ENCODE results near the gene VEGFA.

Gene VEGFA

DNA sequence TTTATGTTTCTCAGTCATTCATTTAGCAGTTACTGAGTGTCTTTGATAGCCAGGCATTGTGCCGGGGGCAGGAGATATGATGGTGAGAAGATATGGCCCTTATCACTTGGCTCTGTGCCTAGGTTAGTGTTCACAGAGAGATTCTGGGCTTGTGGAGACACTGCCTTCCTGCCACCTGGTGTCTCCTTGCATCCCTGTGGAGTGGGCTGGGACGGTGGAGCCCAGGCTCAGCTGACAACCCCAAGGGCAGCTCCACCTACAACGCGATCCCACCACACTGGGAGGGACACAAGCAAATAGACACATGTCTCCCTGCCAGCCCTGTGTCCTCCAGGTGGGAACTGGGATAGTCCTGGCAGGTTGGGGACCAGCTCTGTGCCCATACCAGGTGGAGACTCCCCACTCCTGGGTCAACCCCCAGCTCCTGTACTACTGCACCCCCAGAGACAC lies 30.3 kb upstream of the VEGFA start:
- DNase-seq, result no peak

DNA sequence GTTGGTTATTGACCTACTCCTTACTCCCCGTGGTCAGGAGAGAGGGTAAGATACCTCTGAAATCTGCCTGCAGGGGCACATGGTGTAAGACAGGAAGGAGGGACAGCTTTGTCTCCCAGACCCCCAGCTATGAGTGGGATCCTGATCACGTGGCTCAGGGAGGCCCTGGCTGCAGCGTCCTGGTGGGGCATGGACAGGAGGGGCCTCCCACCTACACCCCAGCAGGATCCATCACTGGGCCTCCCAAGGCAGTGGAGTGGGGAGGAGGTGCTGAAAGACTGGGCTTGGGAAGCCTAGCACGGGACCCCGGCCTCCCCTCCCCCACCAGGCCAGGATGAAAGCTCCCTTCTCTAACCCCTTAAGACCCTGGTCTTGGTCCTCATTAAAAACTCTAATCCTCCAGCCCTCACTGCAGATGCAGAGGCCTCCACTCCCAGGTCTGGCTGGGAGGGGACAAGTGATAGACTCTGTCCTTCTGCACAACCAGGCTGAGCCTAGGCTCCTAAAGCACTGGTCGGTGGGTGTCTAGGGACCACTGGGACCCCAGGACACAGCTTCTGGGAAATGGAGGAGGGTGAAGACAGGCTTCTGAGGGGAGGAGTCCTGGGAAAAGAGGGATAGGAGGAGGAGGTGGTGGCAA lies 29.6 kb upstream of the VEGFA start:
- DNase-seq, result no peak

DNA sequence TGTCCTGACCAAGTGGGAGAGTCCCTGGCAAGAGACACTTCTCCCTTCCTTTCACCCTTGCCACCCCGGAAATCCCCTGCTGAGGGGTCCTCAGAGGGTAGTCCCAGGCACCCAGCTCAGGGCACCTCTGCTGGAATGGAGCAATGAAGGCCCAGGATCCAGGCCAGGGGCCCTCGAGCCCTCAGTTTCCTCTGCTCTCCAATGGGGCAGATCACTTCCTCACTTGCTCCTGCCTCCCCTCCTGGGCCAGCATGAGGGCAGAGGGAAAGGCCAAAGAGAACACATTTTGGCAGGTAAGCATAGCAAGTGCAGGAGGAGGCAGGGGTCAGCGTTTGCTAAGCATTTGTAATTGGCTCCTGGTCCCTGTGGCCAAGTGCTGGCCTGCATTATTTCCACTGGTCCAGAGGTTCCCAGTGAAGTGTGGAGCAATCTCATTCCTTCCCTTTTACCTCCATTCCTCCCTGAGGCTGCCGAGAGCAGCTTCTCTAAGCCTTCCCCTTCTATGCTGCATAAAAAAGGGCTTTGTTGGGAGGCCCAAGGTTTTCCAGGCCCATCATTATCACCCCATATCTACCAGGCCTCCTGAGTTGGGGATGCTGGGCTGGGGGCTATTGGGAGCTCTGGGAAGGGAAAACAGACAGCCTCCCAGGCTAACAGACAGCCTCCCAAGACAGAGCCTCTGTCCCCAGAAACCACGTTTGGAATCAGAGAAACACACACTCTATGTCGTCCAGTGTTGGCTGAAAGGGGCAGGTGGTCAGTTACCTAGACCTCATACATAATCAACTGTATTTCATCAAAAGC lies 28.8 kb upstream of the VEGFA start:
- no peak for DNase-seq

DNA sequence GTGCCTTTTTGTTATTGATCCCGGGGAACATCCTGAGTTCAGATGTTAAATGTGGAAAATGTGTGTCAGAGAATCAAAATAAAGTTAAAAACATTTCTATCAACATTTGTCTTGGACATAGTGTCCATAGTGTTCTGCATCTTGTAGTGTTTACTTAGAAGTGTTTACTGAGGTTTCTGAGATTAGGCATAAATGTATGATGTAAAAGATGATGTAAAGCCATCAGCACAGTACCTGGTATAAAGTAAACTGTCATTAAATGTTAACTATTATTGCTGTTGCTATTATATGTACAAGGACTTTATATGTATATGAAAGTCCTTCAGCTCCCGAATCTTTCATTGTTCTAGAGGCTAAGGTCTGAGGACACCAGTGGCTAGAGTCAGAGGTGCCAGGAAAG lies 28.2 kb upstream of the VEGFA start:
- DNase-seq, result no peak

DNA sequence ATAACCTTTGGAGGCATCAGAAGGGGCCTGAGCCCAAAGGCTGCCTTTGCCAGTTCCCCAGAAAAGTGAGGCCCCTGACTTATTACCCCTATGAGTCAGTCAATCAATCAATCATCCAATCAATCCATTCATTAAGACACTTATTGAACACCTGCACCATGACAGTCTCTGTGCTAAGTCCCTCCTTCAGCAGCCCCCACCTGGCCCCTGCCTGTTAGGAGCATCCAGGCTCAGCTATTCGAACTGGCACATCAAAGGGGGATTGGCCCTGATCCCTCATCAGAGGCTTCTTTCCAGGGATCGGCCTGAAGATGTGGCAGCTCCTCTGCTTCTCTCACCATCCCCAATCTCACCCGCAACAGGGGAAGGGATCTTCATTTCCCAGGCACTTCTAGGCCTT lies 27.7 kb upstream of the VEGFA start:
- no peak for DNase-seq

DNA sequence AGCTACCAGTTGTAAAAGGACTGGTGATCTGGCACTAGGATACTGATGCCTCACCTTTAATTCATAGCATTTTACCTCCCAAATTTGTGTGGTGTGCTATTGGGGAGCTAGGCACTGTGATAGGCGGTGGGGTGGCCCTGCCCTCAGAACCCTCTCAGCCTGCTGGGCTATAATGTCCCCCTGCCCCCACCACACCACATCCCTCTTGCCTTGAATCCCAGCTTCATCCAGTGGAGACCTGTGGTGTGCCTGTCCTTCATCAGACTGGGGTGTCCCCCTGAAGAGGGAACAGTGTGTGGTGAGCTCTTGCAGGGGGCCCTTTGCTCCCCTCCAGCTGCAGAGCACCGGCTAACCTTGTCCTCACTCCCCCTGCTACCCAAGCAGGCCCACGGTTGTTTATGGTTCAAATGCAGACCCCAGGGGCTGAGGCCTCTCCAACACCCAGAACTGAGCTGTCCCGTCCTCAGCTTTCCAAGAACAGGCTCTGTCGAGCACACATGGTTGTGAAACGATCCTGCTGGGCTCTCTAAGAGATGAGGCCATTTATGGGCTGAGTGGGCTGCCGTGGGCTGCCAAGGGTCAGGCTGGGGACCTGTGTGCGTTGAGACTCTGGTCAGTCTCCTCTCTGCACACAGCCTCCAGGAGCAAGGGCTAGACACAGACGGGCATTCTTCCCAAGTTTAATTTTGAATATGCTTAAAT lies 26.9 kb upstream of the VEGFA start:
- DNase-seq, result no peak

DNA sequence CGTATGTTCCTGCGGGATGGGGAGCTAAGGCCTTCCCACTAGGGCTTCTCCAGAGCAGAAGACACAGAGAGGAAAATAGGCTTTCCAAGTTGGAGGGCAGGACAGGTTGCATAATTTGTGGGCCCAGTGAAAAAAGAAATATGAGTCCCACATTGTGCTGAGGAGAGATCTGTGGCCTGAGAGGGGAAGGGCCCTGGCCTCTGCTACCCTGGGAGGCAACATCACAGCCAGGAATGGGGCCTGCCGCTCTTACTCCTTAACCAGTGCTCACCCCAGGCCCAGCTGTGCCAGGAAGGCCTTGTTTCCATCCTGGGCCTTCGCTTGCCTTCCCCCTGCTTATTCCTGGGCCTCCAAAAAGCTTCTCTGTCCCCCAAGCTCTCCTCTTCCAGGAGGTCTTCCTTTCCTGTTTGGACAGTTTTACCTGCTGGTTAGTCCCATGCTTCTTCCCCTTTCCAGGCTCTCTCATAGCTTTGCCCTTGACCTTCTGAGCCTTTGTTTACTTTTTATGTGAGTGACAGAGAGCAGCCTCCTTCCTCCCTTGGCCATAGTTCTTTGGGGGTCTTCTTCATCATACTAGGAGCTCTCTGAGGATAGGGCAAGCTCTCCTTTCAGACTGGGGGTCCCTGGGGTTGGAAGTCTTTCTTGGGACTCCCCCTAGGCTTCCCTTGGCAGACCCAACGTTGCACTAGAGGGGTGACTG lies 26.2 kb upstream of the VEGFA start:
- no peak for DNase-seq

DNA sequence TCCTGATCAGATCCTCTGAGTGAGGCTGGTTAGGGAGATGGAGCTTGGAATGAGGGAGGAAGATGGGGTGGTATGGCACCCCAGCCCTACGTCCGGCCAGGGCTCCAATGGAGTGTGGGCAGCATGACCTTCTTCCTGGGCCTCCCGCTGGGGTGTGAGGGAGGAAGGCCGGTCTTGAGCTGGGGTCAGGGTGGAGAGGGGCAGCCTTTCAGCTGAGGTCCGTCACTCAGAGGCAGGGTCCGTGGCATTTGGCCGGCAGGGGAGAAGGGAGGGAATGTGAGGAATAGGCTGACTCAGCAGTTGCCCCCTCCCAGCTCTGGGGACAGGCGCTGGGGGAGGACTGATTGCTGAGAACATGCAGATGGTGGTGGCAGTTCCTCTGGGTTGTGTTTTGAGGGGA lies 25.5 kb upstream of the VEGFA start:
- DNase-seq, result no peak

DNA sequence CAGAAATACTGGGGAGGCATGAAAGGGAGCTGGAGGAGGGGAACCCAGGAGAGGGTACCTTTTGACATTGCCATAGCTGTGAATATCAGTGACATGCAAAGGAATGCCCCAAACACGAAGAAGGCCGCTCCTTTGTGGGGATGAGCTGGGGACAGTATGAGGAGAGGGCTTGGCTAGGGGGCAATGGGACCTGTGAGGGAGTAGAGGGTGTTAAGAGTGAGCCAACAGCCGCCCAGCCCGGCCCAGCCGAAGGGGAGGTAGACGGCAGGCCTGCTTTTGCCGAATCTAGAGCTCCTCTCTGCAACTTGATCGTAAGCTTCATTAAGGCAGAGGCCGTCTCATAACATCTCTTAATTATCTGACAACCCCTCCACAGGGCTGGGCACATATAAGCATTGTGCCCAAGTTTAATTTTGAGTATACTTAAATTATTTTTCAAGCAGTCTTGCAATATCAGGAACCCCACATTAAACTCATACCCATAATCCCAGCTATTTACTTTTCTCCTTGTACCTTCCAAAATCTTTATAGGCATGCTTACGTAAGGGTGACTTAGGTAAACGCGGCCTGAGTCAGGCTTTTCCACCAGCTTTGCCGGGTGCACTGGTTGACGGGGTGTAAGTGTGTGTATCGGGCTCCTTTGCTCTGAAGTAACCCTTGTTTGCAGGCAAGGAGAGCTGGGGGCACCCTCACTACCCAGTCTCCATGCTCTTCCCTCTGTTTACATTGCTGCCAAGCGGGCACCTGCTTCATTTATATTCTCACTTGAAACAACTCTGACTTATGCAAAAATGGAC lies 24.9 kb upstream of the VEGFA start:
- DNase-seq, result no peak

DNA sequence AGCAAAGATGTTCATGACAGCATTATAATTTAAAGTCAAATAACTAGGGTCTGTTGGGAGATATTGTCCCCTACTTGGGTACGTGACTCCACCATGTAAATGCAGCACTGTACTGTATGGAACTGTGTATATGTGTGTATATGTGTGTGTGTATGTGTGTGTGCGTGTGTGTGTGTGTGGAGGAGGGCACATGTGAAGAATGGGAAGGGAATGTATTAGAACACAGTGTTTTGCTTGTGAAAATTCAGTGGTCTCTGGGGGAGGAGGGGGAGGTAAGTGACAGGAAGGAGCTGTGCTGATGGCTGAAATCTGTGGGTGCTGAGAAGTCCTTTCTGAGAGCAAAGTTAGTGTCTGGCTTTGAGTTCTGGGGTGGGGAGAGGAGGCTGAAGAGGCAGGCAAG lies 23.9 kb upstream of the VEGFA start:
- no peak for DNase-seq

DNA sequence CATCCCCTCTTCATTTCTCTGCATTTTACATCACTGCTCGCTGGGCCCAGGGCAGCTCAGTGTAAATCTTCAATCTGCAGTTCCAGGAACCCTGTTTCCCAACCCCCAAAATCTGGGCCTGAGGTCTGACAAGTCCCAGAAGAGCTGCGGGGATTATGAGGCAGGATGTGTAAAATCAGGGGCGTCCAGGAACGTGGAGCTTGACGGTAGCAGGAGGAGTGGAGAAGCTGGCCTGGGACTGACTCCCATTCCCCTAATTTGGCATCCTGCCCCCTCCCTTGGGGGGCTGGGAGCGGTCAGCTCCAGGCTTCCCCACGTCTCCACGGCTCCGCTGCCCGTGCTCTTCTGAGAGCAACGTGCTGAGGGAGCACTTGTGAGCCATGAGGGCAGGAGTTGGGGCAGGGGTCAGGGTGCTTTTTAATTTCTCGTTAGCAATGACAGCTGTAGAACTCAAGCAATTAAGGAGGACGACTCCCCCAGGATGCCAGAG lies 23.4 kb upstream of the VEGFA start:
- no peak for DNase-seq

DNA sequence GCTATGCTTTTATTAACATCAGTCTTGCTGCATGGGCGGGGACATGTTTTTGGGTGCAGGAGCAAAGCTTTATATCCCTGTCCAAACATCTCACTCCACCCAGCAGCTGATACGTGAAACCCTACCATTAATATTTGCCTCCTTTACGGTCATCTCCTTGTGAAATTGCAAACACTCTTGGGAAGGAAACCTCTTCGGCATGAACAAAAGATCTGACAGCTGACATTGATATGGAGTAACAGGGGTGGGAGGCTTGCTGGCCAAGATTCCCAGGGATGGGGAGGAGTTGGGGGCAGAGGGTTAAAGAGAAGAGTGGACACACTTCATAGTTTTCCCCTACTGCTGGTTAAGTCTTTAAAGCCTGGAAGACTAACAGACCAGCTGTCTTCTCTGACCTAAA lies 22.2 kb upstream of the VEGFA start:
- DNase-seq, result no peak

DNA sequence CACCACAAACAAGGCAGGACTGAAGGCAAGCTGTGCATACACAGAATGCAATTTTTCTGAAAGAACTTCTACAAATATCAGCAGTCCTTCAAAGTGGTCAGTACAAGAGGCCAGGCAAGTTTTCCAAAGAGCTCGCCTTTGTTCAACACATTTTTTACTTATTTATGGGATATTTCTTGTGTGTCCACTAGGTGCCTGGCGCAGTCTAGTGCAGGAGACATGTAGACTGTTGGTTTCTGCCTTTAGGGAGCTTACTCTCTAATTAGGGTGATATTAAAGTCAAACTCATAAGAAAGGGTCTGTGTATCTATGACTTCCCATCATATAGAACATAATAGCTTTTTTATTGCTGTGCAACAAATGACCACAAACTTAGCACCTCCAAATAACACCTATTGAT lies 21.2 kb upstream of the VEGFA start:
- DNase-seq, result no peak

DNA sequence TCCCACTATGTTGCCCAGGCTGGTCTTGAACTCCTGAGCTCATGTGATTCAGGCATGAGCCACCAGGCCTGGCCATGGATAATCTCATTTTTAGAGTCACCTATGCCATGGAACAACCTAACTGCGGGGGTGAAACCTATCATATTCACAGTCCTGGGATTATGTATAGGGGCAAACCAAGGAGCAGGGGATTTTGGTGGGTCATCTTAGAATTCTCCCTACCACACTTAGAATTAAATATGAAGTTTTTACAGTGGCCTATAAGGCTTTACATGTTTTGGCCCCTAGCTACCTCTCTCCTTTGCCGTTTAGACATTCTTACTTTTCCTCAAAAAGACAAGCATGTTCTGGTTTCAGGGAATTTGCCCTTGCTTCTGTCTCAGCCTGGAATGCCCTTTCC lies 20.6 kb upstream of the VEGFA start:
- DNase-seq, result no peak

DNA sequence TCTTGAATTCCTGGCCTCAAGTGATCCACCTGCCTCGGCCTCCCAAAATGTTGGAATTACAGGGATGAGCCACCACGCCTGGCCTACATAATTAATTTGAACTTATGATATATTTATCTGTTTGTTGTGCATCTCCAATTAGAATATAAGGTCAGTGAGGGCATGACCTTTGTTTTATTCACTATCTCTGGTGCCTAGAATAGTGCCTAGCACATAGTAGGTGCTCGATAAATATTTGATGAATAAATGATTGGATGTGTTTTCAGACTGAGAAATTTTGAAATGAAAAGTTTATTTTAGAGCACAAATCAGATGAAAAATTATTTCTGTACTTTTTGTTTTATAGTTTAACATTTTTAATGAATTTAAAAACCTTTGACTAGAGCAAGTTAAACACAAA lies 19.4 kb upstream of the VEGFA start:
- DNase-seq, result no peak

DNA sequence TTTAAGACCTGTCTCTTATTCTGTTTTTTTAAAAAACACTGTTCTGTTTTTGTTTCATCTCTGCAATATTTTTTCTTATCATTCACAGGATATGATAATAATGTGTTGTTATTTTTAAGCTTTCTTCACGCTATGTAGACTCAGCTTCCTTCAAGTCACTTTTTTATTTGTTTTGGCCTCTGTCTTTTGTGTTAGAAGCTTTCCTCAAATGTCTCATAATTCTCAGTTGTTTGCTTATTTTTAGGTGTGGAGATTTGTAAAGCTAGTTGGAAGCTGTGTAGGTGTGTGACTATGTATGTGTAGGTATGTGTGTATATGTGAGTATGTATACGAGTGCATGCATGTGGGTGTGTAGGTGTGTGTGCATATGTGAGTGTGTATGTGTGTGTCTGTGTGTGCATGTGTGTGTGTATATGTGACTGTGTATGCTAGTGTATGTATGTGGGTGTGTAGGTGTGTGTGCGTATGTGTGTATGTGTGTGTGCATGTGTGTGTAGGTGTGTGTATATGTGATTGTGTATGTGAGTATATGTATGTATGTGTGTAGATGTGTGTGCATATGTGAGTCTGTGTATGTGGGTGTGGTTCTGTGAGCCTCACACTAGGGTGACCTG lies 16.3 kb upstream of the VEGFA start:
- no peak for DNase-seq

DNA sequence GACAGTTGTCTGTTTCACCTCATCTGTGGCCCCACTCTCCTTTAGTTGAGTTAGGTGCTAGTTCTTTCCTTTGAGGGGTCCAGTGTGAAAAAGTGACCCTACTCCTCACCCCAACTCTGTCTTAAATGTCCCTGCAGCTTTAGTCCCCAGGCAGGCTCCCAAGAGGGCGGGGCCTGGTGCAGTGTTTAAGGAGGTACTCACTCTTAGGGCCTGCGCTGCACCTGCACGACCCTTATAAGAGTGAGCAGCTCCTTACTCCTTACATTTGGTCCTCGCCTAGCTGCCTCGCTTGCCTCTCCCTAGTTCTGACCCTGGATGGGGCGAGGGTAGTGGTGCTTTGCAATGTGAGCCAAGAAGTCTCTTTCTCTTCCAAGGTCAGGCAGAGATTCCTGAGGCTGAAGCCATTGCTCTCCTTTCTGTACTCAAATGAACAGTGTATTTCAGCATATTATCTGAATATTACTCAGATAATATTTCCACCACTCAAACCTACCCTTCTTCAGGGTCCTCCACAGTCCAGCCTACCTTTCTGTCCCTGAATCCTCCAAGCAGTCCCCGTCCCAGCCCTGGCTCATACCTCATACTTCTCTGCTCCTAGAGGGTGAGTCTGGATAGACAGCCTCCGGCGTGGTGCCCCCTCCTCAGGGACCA lies 11.9 kb upstream of the VEGFA start:
- no peak for DNase-seq

DNA sequence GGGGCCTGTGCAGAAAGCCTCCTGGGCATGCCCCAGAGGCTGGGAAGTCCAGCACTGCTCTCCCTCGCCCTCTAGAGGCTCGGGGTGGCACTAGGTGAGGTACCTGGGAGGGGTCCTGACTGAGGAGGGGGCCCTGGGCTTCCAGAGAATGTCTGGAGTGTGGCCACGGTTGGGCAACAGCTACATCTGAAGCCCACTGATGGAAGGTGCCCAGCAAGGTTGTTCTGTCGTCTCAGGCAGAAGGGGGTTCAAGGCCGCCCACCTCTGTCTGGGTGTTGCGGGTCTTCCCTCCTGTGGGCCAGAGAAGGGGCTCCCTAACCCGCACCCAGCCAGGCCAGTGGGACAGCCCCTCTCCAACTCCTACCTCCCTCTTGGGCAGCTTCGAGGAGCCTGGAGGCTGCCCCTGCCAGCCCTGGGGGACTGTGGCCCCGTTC lies 11.4 kb upstream of the VEGFA start:
- DNase-seq, result no peak

DNA sequence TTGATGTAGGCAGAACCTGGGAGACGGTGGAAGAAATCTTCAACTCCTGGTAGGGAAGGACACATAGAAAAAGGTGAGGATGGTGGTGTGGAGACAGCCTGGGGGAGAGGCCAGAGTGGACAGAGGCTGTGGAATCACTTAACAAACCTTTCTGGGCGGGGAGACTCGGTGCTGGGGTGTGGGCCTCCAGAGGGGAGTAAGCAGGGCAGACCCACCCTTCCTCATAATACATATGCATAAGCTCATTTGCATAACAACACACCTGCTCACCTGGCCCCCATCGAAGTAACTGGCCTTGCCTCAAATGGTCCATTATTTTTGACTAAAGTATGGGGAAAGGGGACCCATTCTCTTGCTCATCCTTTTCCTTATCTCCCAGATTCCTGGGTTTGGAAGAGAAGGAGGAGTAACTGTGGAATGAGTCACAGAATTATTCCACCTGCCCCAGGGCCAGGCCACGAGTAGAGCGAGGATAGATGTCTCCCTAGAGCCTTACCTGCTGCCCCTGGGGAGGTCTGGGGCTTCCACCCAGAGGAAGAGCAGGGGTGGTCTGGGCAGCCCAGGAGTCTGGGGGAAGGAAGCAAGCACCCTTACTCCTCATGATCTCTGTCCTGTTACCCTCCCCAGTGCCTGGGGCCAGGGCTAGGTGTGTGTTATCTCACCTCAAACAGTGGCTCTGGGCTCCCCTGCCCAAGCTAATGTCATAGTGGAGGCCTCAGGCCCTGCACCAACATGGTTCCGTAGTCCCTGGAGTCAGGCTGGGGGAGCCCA lies 10.7 kb upstream of the VEGFA start:
- no peak for DNase-seq

DNA sequence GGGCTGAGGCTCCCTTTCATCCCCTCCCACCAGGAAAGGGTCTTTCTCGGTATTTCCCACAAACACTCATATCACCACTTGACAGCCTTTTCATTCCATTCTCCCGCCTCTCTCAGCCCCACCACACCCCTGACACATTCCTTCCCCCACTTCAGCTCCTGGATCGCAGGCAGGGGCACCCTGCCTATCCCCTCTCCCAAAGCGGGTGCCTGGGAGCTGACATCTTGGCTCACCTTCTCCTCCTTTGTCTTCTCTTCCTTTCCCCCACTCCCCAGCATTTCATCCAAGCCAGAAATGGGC lies 10.2 kb upstream of the VEGFA start:
- no peak for DNase-seq
